Ureter (tissue), 1 donor: Measurements from ENCODE around the gene HHIP. TPM values are rescaled to one million over a fixed set of nuclear protein-coding genes. Genes with fewer than 3 reads are reported as not detected.

ENCODE experiments used
- DNase-seq: peaks from one replicate; pipeline ENCODE4 v3.0.0-alpha.2; 2020; ENCODE audit warnings: low spot score
- total RNA-seq: library from RNA; stranded (reverse); gene quantifications from one replicate; pipeline ENCODE4 v1.2.4, GENCODE V29; 2023
- donor health status: DM: yes; HTN: yes; CAD: no.

Gene HHIP
- 2.8 TPM for total RNA-seq

- no peak for DNase-seq
Observed at GRCh38 chr4:144645631-144646522, at the start of gene HHIP. Gene HHIP (plus strand): TSS chr4:144646156. CDS start chr4:144646676, 520 bp downstream.

GRCh38 chr4:144597171-144597570 is 48.8 kb upstream of the HHIP start:
- no peak for DNase-seq

- DNase-seq: no peak
Observed at GRCh38 chr4:144599621-144600020, 46.3 kb upstream of the HHIP start.

GRCh38 chr4:144611850-144612249 is 34.1 kb upstream of the HHIP start:
- DNase-seq: no peak

- DNase-seq: no peak
Observed at GRCh38 chr4:144614850-144615585, 30.9 kb upstream of the HHIP start.

- no peak for DNase-seq
Observed at GRCh38 chr4:144621681-144622080, 24.3 kb upstream of the HHIP start.

GRCh38 chr4:144627663-144628076 is 18.3 kb upstream of the HHIP start:
- DNase-seq: no peak

GRCh38 chr4:144633215-144633614 is 12.7 kb upstream of the HHIP start:
- DNase-seq: no peak

GRCh38 chr4:144634978-144635747 is 10.8 kb upstream of the HHIP start:
- DNase-seq: no peak

GRCh38 chr4:144644368-144645101 is 1.4 kb upstream of the HHIP start:
- no peak for DNase-seq

- no peak for DNase-seq
Observed at GRCh38 chr4:144645102-144645630, 790 bp upstream of the HHIP start.

GRCh38 chr4:144646523-144647094 is 653 bp downstream of the HHIP start:
- DNase-seq: no peak

GRCh38 chr4:144647095-144647561 is 1.2 kb downstream of the HHIP start:
- DNase-seq: no peak

GRCh38 chr4:144647590-144647989 is 1.6 kb downstream of the HHIP start:
- no peak for DNase-seq

GRCh38 chr4:144648042-144648441 is 2.1 kb downstream of the HHIP start:
- DNase-seq: no peak

- DNase-seq: no peak
Observed at GRCh38 chr4:144649646-144650045, 3.7 kb downstream of the HHIP start.

- no peak for DNase-seq
Observed at GRCh38 chr4:144650311-144651005, 4.5 kb downstream of the HHIP start.

- DNase-seq: no peak
Observed at GRCh38 chr4:144653781-144654545, 8.0 kb downstream of the HHIP start.

- no peak for DNase-seq
Observed at GRCh38 chr4:144655491-144655890, 9.5 kb downstream of the HHIP start.
